ENCODE measurements around the gene RUSF1.
"Not testable (repeated sequence)": the region's sequence is repeated elsewhere in the genome, so short reads cannot be mapped to it uniquely, and the experiment has no call there.

Gene RUSF1

GRCh38 chr16:31485571-31485970 is 22.6 kb downstream of the RUSF1 start:
- no peak for TF ChIP-seq CTCF (conservative IDR thresholded peaks at IDR 0.05; ENCODE audit: low read depth, low read length)
- Histone ChIP-seq H3K79me2 (ENCODE audit: insufficient read depth, low read depth) (no peaks in the 10 kb centered on the region), H3K27ac (no peak overlapping the region), H3K36me3 (ENCODE audit: insufficient read depth) (no peaks in the 10 kb centered on the region), H2AFZ (ENCODE audit: low read depth) (no peak overlapping the region), H3K4me2 (no peak overlapping the region), H3K4me1 (ENCODE audit: low read depth, poor library complexity, severe bottlenecking) (no peaks in the 10 kb centered on the region), H3K9ac (no peak overlapping the region), H3K4me3 (IDR thresholded peaks at IDR 0.05; ENCODE audit: insufficient read depth, low read depth, low read length) (no peak overlapping the region), H4K20me1 (ENCODE audit: insufficient read depth) (no peaks in the 10 kb centered on the region), H3K27me3 (ENCODE audit: insufficient read depth, low read depth) (no peaks in the 10 kb centered on the region)

GRCh38 chr16:31484491-31485171 is 23.6 kb downstream of the RUSF1 start:
- TF ChIP-seq CTCF (conservative IDR thresholded peaks at IDR 0.05; ENCODE audit: low read depth, low read length) = no peak
- Histone ChIP-seq H2AFZ (ENCODE audit: low read depth) (no peak overlapping the region), H3K27me3 (ENCODE audit: insufficient read depth, low read depth) (no peaks in the 10 kb centered on the region), H3K36me3 (ENCODE audit: insufficient read depth) (no peaks in the 10 kb centered on the region), H3K79me2 (ENCODE audit: insufficient read depth, low read depth) (no peaks in the 10 kb centered on the region), H3K27ac (no peak overlapping the region), H4K20me1 (ENCODE audit: insufficient read depth) (no peaks in the 10 kb centered on the region), H3K4me3 (IDR thresholded peaks at IDR 0.05; ENCODE audit: insufficient read depth, low read depth, low read length) (no peak overlapping the region), H3K4me1 (ENCODE audit: low read depth, poor library complexity, severe bottlenecking) (no peaks in the 10 kb centered on the region), H3K4me2 (no peak overlapping the region), H3K9ac (no peak overlapping the region)

GRCh38 chr16:31484048-31484447 is 24.1 kb downstream of the RUSF1 start:
- not testable (repeated sequence) for H3K27ac ChIP-seq; H3K9ac ChIP-seq; H4K20me1 ChIP-seq (ENCODE audit: insufficient read depth); H3K4me3 ChIP-seq (IDR thresholded peaks at IDR 0.05; ENCODE audit: insufficient read depth, low read depth, low read length); H3K36me3 ChIP-seq (ENCODE audit: insufficient read depth); H3K4me2 ChIP-seq; H3K79me2 ChIP-seq (ENCODE audit: insufficient read depth, low read depth); H2AFZ ChIP-seq (ENCODE audit: low read depth); H3K4me1 ChIP-seq (ENCODE audit: low read depth, poor library complexity, severe bottlenecking); H3K27me3 ChIP-seq (ENCODE audit: insufficient read depth, low read depth)

GRCh38 chr16:31483081-31483480 is 25.1 kb downstream of the RUSF1 start, which contains the start of gene SLC5A2:
Gene SLC5A2, plus strand, starts transcription at chr16:31483123. Its CDS starts 14 bp downstream, at chr16:31483137.
- Histone ChIP-seq H3K4me3 (IDR thresholded peaks at IDR 0.05; ENCODE audit: insufficient read depth, low read depth, low read length) (no peak within 1 kb of the TSS), H3K36me3 (ENCODE audit: insufficient read depth) (no peaks in the 10 kb centered on the region), H3K27ac (no peak within 1 kb of the TSS), H3K4me1 (ENCODE audit: low read depth, poor library complexity, severe bottlenecking) (no peaks in the 10 kb centered on the region), H3K9ac (no peak within 1 kb of the TSS), H2AFZ (ENCODE audit: low read depth) (no peak within 1 kb of the TSS), H4K20me1 (ENCODE audit: insufficient read depth) (no peaks in the 10 kb centered on the region), H3K27me3 (ENCODE audit: insufficient read depth, low read depth) (no peaks in the 10 kb centered on the region), H3K4me2 (no peak within 1 kb of the TSS), H3K79me2 (ENCODE audit: insufficient read depth, low read depth) (no peaks in the 10 kb centered on the region)
- TF ChIP-seq CTCF (conservative IDR thresholded peaks at IDR 0.05; ENCODE audit: low read depth, low read length) = no peak

- Histone ChIP-seq H2AFZ (ENCODE audit: low read depth) (no peak overlapping the region), H3K4me2 (no peak overlapping the region), H4K20me1 (ENCODE audit: insufficient read depth) (no peaks in the 10 kb centered on the region), H3K79me2 (ENCODE audit: insufficient read depth, low read depth) (no peaks in the 10 kb centered on the region), H3K36me3 (ENCODE audit: insufficient read depth) (no peaks in the 10 kb centered on the region), H3K27ac (no peak overlapping the region), H3K27me3 (ENCODE audit: insufficient read depth, low read depth) (no peaks in the 10 kb centered on the region), H3K4me3 (IDR thresholded peaks at IDR 0.05; ENCODE audit: insufficient read depth, low read depth, low read length) (no peak overlapping the region), H3K4me1 (ENCODE audit: low read depth, poor library complexity, severe bottlenecking) (peaks cover 5% of the 10 kb centered on the region), H3K9ac (no peak overlapping the region)
- TF ChIP-seq CTCF (conservative IDR thresholded peaks at IDR 0.05; ENCODE audit: low read depth, low read length) = no peak
Measured at GRCh38 chr16:31480851-31481536, 27.2 kb downstream of the RUSF1 start.
